ENCODE results near the gene RASSF7. TPM values are rescaled to one million over a fixed set of nuclear protein-coding genes. Genes with fewer than 3 reads are reported as not detected.

RASSF7 gene
- polyA plus RNA-seq, 1 donor from 2014 or later = 37.1 TPM

- H3K27ac ChIP-seq (ENCODE audit: low read length) = no peak overlapping the region
- no peaks in the 10 kb centered on the region for H3K27me3 ChIP-seq (ENCODE audit: insufficient read depth, low read depth, low read length)
- peaks cover 14% of the 10 kb centered on the region for H3K79me2 ChIP-seq (replicated peaks; ENCODE audit: insufficient read depth, low read length)
- peaks cover 9% of the 10 kb centered on the region for H4K20me1 ChIP-seq (ENCODE audit: insufficient read depth)
- no peak overlapping the region for H3K4me3 ChIP-seq (ENCODE audit: low read length)
- no peaks in the 10 kb centered on the region for H3K9me2 ChIP-seq (ENCODE audit: insufficient read depth, low read length)
- H2AFZ ChIP-seq (ENCODE audit: low read depth, low read length) = no peak overlapping the region
- H3K9ac ChIP-seq (ENCODE audit: low read length) = no peak overlapping the region
- no peak for TF ChIP-seq POLR2AphosphoS5 (IDR thresholded peaks at IDR 0.05)
- no peak for TF ChIP-seq SMC3 (conservative IDR thresholded peaks at IDR 0.05; ENCODE audit: poor library complexity)
- TF ChIP-seq EZH2 (IDR thresholded peaks at IDR 0.05; ENCODE audit: borderline replicate concordance, insufficient read depth, low read length, poor library complexity, severe bottlenecking) = no peak
- TF ChIP-seq RAD21 (conservative IDR thresholded peaks at IDR 0.05) = no peak
- TF ChIP-seq MXI1 (conservative IDR thresholded peaks at IDR 0.05; ENCODE audit: poor library complexity, severe bottlenecking) = no peak
- no peak for TF ChIP-seq TAF1 (IDR thresholded peaks at IDR 0.05; ENCODE audit: low read depth)
- no peak for TF ChIP-seq CTCF (IDR thresholded peaks at IDR 0.05; ENCODE audit: poor library complexity, severe bottlenecking)
- no peak for TF ChIP-seq EP300 (conservative IDR thresholded peaks at IDR 0.05; ENCODE audit: poor library complexity, severe bottlenecking)
- no peak for TF ChIP-seq REST (IDR thresholded peaks at IDR 0.05; ENCODE audit: borderline replicate concordance)
- no peaks in the 10 kb centered on the region for H3F3A ChIP-seq (ENCODE audit: insufficient read depth, low read length, poor library complexity, severe bottlenecking)
- H3K36me3 ChIP-seq (ENCODE audit: insufficient read depth, low read length) = peaks cover 4% of the 10 kb centered on the region
- H3K9me3 ChIP-seq (ENCODE audit: low read length) = no peaks in the 10 kb centered on the region
- no peak overlapping the region for H3K4me2 ChIP-seq (ENCODE audit: low read length)
Observed at GRCh38 chr11:584287-584686, 23.5 kb downstream of the RASSF7 start.

GRCh38 chr11:586376-587316, 25.9 kb downstream of the RASSF7 start:
- Histone ChIP-seq H4K20me1 (ENCODE audit: insufficient read depth) (no peaks in the 10 kb centered on the region), H3K9me2 (ENCODE audit: insufficient read depth, low read length) (no peaks in the 10 kb centered on the region), H3K79me2 (replicated peaks; ENCODE audit: insufficient read depth, low read length) (no peaks in the 10 kb centered on the region), H3K27me3 (ENCODE audit: insufficient read depth, low read depth, low read length) (no peaks in the 10 kb centered on the region), H3K27ac (ENCODE audit: low read length) (no peak overlapping the region), H3K36me3 (ENCODE audit: insufficient read depth, low read length) (peaks cover 4% of the 10 kb centered on the region), H3K9ac (ENCODE audit: low read length) (no peak overlapping the region), H3K4me3 (ENCODE audit: low read length) (no peak overlapping the region), H3K4me2 (ENCODE audit: low read length) (no peak overlapping the region), H3K9me3 (ENCODE audit: low read length) (no peaks in the 10 kb centered on the region), H3F3A (ENCODE audit: insufficient read depth, low read length, poor library complexity, severe bottlenecking) (no peaks in the 10 kb centered on the region), H2AFZ (ENCODE audit: low read depth, low read length) (no peak overlapping the region)
- no peak for TF ChIP-seq CTCF (IDR thresholded peaks at IDR 0.05; ENCODE audit: poor library complexity, severe bottlenecking)
- TF ChIP-seq RAD21 (conservative IDR thresholded peaks at IDR 0.05) = no peak
